ENCODE data around the gene CBLN3. TPM values are rescaled to one million over a fixed set of nuclear protein-coding genes. Genes with fewer than 3 reads are reported as not detected.

The CBLN3 gene
- total and polyA plus RNA-seq, 2 of the 4 experiments (the other 2 are of a cell fraction) = 0.72 to 4.5 TPM

- Histone ChIP-seq H3K27me3 (ENCODE audit: control insufficient read depth, insufficient read depth, low read length) (no peaks in the 10 kb centered on the region), H3K18ac (ENCODE audit: low read depth, low read length) (no peak overlapping the region), H3K4me2 (ENCODE audit: low read depth, low read length) (no peak overlapping the region), H3K27ac (ENCODE audit: insufficient read depth, low read length) (no peak overlapping the region), H3K56ac (ENCODE audit: extremely low read depth, insufficient read depth, low read length) (no peak overlapping the region), H3K4me1 (ENCODE audit: control insufficient read depth, insufficient read depth, low read length) (no peaks in the 10 kb centered on the region), H4K5ac (ENCODE audit: low read depth, low read length) (no peak overlapping the region), H2BK5ac (ENCODE audit: low read depth, low read length, poor library complexity, severe bottlenecking) (no peak overlapping the region), H3K36me3 (ENCODE audit: control insufficient read depth, insufficient read depth, low read length) (peaks cover 34% of the 10 kb centered on the region; the same call in 1 of the 2 replicates), H3K4me3 (ENCODE audit: insufficient read depth, low read depth, low read length) (no peak overlapping the region), H4K8ac (ENCODE audit: low read depth in 2 of 2, low read length in 2 of 2) (no peak overlapping the region), H2BK20ac (ENCODE audit: low read depth, low read length) (no peak overlapping the region), H2BK120ac (ENCODE audit: low read depth, low read length) (no peak overlapping the region), H2AFZ (replicated peaks; ENCODE audit: low read length, poor library complexity) (no peak overlapping the region), H3K79me1 (ENCODE audit: low read depth in 1 of 2, low read length in 2 of 2) (no peaks in the 10 kb centered on the region; a peak in 1 of 4 replicates), H4K20me1 (ENCODE audit: insufficient read depth, low read length) (0 out of 2 replicates have a peak, but pooled peaks cover 3% of the 10 kb centered on the region), H3K23ac (ENCODE audit: low read depth, low read length) (no peak overlapping the region), H3K14ac (replicated peaks; ENCODE audit: low read depth, low read length) (no peak overlapping the region), H3K4ac (ENCODE audit: low read depth, low read length) (no peak overlapping the region), H2AK5ac (ENCODE audit: low read depth, low read length) (no peak overlapping the region), H2BK15ac (ENCODE audit: low read depth, low read length) (no peak overlapping the region), H3K9me3 (ENCODE audit: control insufficient read depth, insufficient read depth, low read length) (no peaks in the 10 kb centered on the region), H3K9me1 (ENCODE audit: insufficient read depth, low read length) (peaks cover 6% of the 10 kb centered on the region; the same call in 1 of the 2 replicates), H3K9ac (ENCODE audit: low read depth, low read length) (no peak overlapping the region), H2AK9ac (replicated peaks; ENCODE audit: low read depth, low read length, poor library complexity) (no peak overlapping the region), H4K91ac (ENCODE audit: insufficient read depth, low read depth, low read length) (no peak overlapping the region)
- intact Hi-C loops (cut with micrococcal nuclease) = no loop called here
- no TSS peak for BruUV-seq (replicated peaks)
- POLR2A ChIA-PET (ENCODE audit: unreplicated experiment) = no interaction called here
- WGBS, 2 experiments (ENCODE audit: extremely low coverage in 2 of 2, insufficient read length in 1 of 2) = 86% methylated on average over 1 of the region's 6 CpGs; no CpG with 5 or more reads in 1 of the 2 experiments
- DNase-seq (no peak), ATAC-seq (ENCODE audit: low read depth) (no peak)
- CTCF ChIA-PET = interaction anchor here (1.2 kb wide), 1 partner anchor 27 kb away, joined by 4 read pairs; no protein-coding TSS in a partner anchor
- dilution Hi-C loops (cut with HindIII; ENCODE audit: low sequenced_read_pairs, unreplicated experiment) = no loop called here
- in situ Hi-C loops (cut with MboI; ENCODE audit: low sequenced_read_pairs) = no loop called here
- TF ChIP-seq SMC3 (IDR thresholded peaks at IDR 0.05; ENCODE audit: low read depth, low read length) (no peak), CHD1 (IDR thresholded peaks at IDR 0.05; ENCODE audit: low read depth, low read length) (no peak), USF2 (IDR thresholded peaks at IDR 0.05; ENCODE audit: low read depth, low read length) (no peak), POLR2A (IDR thresholded peaks at IDR 0.05; ENCODE audit: low read depth, low read length) (no peak), RAD21 (IDR thresholded peaks at IDR 0.05; ENCODE audit: low read length) (no peak), NFE2L2 (IDR thresholded peaks at IDR 0.05; ENCODE audit: low read depth, low read length) (no peak), RCOR1 (IDR thresholded peaks at IDR 0.05; ENCODE audit: insufficient replicate concordance, low read length) (no peak), BHLHE40 (IDR thresholded peaks at IDR 0.05; ENCODE audit: low read depth, low read length) (no peak), ELK1 (IDR thresholded peaks at IDR 0.05; ENCODE audit: borderline replicate concordance, low read depth, low read length) (no peak), MAZ (IDR thresholded peaks at IDR 0.05; ENCODE audit: borderline replicate concordance, low read depth, low read length) (no peak), RFX5 (IDR thresholded peaks at IDR 0.05; ENCODE audit: low read depth, low read length) (no peak), FOS (IDR thresholded peaks at IDR 0.05; ENCODE audit: low read depth, low read length) (no peak)
These were observed 20.3 kb downstream of the CBLN3 start for GRCh38 chr14:24409192-24409591.

Measured in IMR-90 (cell line).